RWPE2 (cell line): ENCODE measurements around the gene MSL2.
A peak's percentile ranks its signal among the peaks of the same experiment; 100 is the strongest.
"Not testable (repeated sequence)": the region's sequence is repeated elsewhere in the genome, so short reads cannot be mapped to it uniquely, and the experiment has no call there.

ENCODE experiments used
- ATAC-seq: fragments of 200-7000 bp; cut with Tn5 transposase; 3 replicates; pipeline ENCODE4 v1.9.1; 2021; ENCODE audit warnings: low read depth
- DNase-seq: peaks from one replicate; pipeline ENCODE4 v3.0.0-alpha.2; 2020; ENCODE audit warnings: low spot score
- H3K27ac ChIP-seq: fragments of 450-650 bp; 2 replicates; pipeline ENCODE4 v1.5.1; 2017; ENCODE audit warnings: mild to moderate bottlenecking; ENCODE audit not compliant: poor library complexity, severe bottlenecking
- H3K27me3 ChIP-seq: fragments of 250-450 bp; sonication (Bioruptor Pico); 2 replicates; pipeline ENCODE4 v1.5.1; 2021; ENCODE audit warnings: mild to moderate bottlenecking, moderate library complexity; ENCODE audit not compliant: insufficient read depth, poor library complexity, severe bottlenecking
- H3K36me3 ChIP-seq: fragments of 250-450 bp; sonication (Bioruptor Pico); 2 replicates; pipeline ENCODE4 v1.5.1; 2020; ENCODE audit warnings: low read depth, mild to moderate bottlenecking, moderate library complexity
- H3K4me1 ChIP-seq: fragments of 250-450 bp; sonication (Bioruptor Pico); 2 replicates; pipeline ENCODE4 v1.5.1; 2021; ENCODE audit warnings: mild to moderate bottlenecking, moderate library complexity; ENCODE audit not compliant: insufficient read depth, poor library complexity, severe bottlenecking
- H3K4me3 ChIP-seq: fragments of 250-450 bp; sonication (Bioruptor Pico); 2 replicates; pipeline ENCODE4 v1.5.1; 2021; ENCODE audit warnings: mild to moderate bottlenecking, moderate library complexity; ENCODE audit not compliant: severe bottlenecking
- H3K9me3 ChIP-seq: fragments of 250-450 bp; sonication (Bioruptor Pico); 2 replicates; pipeline ENCODE4 v1.5.1; 2021; ENCODE audit warnings: mild to moderate bottlenecking, moderate library complexity; ENCODE audit not compliant: severe bottlenecking
- CTCF ChIP-seq: fragments of 450-650 bp; IDR thresholded peaks from one replicate; pipeline ENCODE4 v1.5.1; 2017; ENCODE audit warnings: mild to moderate bottlenecking, moderate library complexity; ENCODE audit not compliant: poor library complexity, severe bottlenecking

Gene MSL2

GRCh38 chr3:136209921-136210320 lies 13.8 kb upstream of the MSL2 start:
- H3K9me3 ChIP-seq = no peaks in the 10 kb centered on the region
- no peak for DNase-seq
- no peak overlapping the region for H3K27ac ChIP-seq
- no peaks in the 10 kb centered on the region for H3K36me3 ChIP-seq
- no peaks in the 10 kb centered on the region for H3K4me1 ChIP-seq
- TF ChIP-seq CTCF = no peak
- H3K27me3 ChIP-seq = no peaks in the 10 kb centered on the region
- no peak overlapping the region for H3K4me3 ChIP-seq
- ATAC-seq = peak; percentile 53; the same call in 2 of the 3 replicates

- TF ChIP-seq CTCF = no peak
- H3K4me1 ChIP-seq = no peaks in the 10 kb centered on the region
- no peak overlapping the region for H3K4me3 ChIP-seq
- ATAC-seq (no peak), DNase-seq (no peak)
- no peaks in the 10 kb centered on the region for H3K36me3 ChIP-seq
- no peak overlapping the region for H3K27ac ChIP-seq
- H3K27me3 ChIP-seq = no peaks in the 10 kb centered on the region
- no peaks in the 10 kb centered on the region for H3K9me3 ChIP-seq
These were observed 11.5 kb upstream of the MSL2 start for GRCh38 chr3:136207489-136208115.

GRCh38 chr3:136199219-136199618 lies 3.1 kb upstream of the MSL2 start:
- ATAC-seq, DNase-seq, H3K4me3 ChIP-seq: not testable (repeated sequence)

GRCh38 chr3:136198462-136199078 lies 2.4 kb upstream of the MSL2 start:
- H3K27ac ChIP-seq, H3K4me3 ChIP-seq, H3K36me3 ChIP-seq, H3K27me3 ChIP-seq, ATAC-seq, DNase-seq, H3K9me3 ChIP-seq, H3K4me1 ChIP-seq: not testable (repeated sequence)

More at GRCh38 chr3:136199219-136199618, 3.1 kb upstream of the MSL2 start:
- not testable (repeated sequence) for H3K9me3 ChIP-seq, H3K4me1 ChIP-seq, H3K27me3 ChIP-seq, H3K27ac ChIP-seq, H3K36me3 ChIP-seq

- peak overlapping the region; percentile 89 for H3K4me3 ChIP-seq
- peaks cover 2% of the 10 kb centered on the region for H3K9me3 ChIP-seq
- ATAC-seq (no peak), DNase-seq (no peak)
- H3K36me3 ChIP-seq = peaks cover 5% of the 10 kb centered on the region; the same call in 1 of the 2 replicates
- H3K4me1 ChIP-seq = peaks cover 10% of the 10 kb centered on the region
- H3K27ac ChIP-seq = peak overlapping the region; percentile 95
- no peaks in the 10 kb centered on the region for H3K27me3 ChIP-seq
- TF ChIP-seq CTCF = no peak
These were observed 1.1 kb upstream of the MSL2 start for GRCh38 chr3:136197159-136197793.
